Colonic mucosa (tissue), 4 donors: ENCODE measurements around the gene MMS22L. TPM values are rescaled to one million over a fixed set of nuclear protein-coding genes. Genes with fewer than 3 reads are reported as not detected.

ENCODE experiments used
- DNase-seq: peaks from one replicate; pipeline ENCODE4 v3.0.0-alpha.2; 2020
- H3K27ac ChIP-seq: fragments of 200-600 bp; one replicate; pipeline ENCODE4 v1.8.0; 2021
- H3K27me3 ChIP-seq: fragments of 200-600 bp; one replicate; pipeline ENCODE4 v1.8.0; 2021
- H3K36me3 ChIP-seq: fragments of 200-600 bp; one replicate; pipeline ENCODE4 v1.8.0; 2021
- H3K4me1 ChIP-seq: fragments of 200-600 bp; one replicate; pipeline ENCODE4 v1.8.0; 2021; ENCODE audit warnings: mild to moderate bottlenecking
- H3K4me3 ChIP-seq: fragments of 200-600 bp; one replicate; pipeline ENCODE4 v1.8.0; 2021
- H3K9ac ChIP-seq, 2 donors: one replicate each; pipeline ENCODE4 v1.7.0; 2013; ENCODE audit warnings: control low read depth in 2 of 2, low read depth in 2 of 2, low read length in 2 of 2
- H3K9me3 ChIP-seq: fragments of 200-600 bp; one replicate; pipeline ENCODE4 v1.8.0; 2021
- CTCF ChIP-seq: fragments of 200-600 bp; IDR thresholded peaks from one replicate; pipeline ENCODE4 v1.8.0; 2022; ENCODE audit warnings: antibody characterized with exemption, mild to moderate bottlenecking
- intact Hi-C: fragments of 100-400 bp; cut with DNase I; formaldehyde crosslinking; loops from one replicate; pipeline ENCODE4 v1.14.1; 2022
- total RNA-seq, 2 donors: library from RNA; stranded (reverse); fragmentation: NEBNext Ultra II Directional in 1 of 2; extraction: Animal tissue kit (Norgen Biotek cat#: 25700) in 1 of 2; gene quantifications; one replicate each; pipeline ENCODE4 v1.2.1, GENCODE V29; 2021
- donor health status: healthy.
- donor health status: DM: no; HTN: no; CAD: no.
- donor health status: DM: no; HTN: no; CAD: no.

MMS22L gene
- total RNA-seq, 2 donors from 2014 or later = 9.1 to 21.4 TPM

- no peaks in the 10 kb centered on the region for H3K9me3 ChIP-seq
- TF ChIP-seq CTCF = no peak
- no peak for DNase-seq
These were observed 132.1 kb downstream of the MMS22L start for GRCh38 chr6:97150932-97151331.

DNA sequence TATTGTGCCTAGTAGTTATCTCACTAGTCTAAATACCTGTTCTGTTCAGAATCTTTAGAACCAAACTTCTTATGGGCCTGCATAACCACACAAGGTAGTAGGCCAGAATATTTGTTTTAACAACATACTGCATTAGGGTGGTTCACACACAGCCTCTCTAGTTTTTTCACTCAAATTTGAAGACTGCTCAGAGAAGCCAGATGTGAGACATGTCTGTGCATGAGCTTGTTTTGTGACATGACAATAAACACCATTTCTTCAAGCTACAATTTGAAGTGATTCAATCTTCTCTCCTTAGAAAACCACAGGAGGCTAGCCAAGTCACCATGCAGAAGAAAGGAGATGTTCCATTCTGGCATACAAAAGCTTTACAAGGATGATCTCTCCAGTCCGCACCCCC is 135.6 kb downstream of the MMS22L start:
- Histone ChIP-seq H3K9ac (no peak overlapping the region), H3K4me3 (no peak overlapping the region), H3K9me3 (no peaks in the 10 kb centered on the region), H3K27me3 (no peaks in the 10 kb centered on the region), H3K27ac (no peak overlapping the region), H3K36me3 (no peaks in the 10 kb centered on the region), H3K4me1 (no peaks in the 10 kb centered on the region)
- DNase-seq = no peak
- TF ChIP-seq CTCF = no peak
- intact Hi-C loops = no loop called here

More at GRCh38 chr6:97150932-97151331, 132.1 kb downstream of the MMS22L start:
- Histone ChIP-seq H3K4me1 (no peaks in the 10 kb centered on the region), H3K9ac (no peak overlapping the region), H3K27ac (no peak overlapping the region), H3K4me3 (no peak overlapping the region), H3K36me3 (no peaks in the 10 kb centered on the region), H3K27me3 (no peaks in the 10 kb centered on the region)
- intact Hi-C loops = no loop called here

DNA sequence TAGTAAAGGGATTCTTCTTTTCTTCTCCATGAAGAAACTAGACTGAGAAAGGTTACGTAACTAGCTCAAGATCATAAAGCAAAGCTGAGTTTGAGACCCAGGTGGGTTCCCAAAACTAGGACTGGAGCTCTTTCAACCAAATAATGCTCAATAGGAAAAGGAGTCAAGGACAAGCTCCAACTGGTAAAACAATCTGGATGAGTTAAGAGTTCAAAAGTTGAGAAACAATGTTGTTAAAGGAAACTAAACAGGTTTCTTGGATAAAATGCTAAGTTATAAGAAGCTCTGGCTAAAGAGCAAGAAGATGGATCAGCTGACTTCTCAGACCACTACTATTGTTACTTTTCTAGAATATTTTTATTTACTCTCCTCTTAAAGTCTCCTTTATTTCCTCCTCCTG is 137.3 kb downstream of the MMS22L start:
- no peaks in the 10 kb centered on the region for H3K9me3 ChIP-seq
- no peaks in the 10 kb centered on the region for H3K4me1 ChIP-seq
- TF ChIP-seq CTCF = no peak
- H3K27ac ChIP-seq = no peak overlapping the region
- H3K9ac ChIP-seq = no peak overlapping the region
- DNase-seq = no peak
- no peak overlapping the region for H3K4me3 ChIP-seq
- no peaks in the 10 kb centered on the region for H3K36me3 ChIP-seq
- no peaks in the 10 kb centered on the region for H3K27me3 ChIP-seq
- intact Hi-C loops = no loop called here

DNA sequence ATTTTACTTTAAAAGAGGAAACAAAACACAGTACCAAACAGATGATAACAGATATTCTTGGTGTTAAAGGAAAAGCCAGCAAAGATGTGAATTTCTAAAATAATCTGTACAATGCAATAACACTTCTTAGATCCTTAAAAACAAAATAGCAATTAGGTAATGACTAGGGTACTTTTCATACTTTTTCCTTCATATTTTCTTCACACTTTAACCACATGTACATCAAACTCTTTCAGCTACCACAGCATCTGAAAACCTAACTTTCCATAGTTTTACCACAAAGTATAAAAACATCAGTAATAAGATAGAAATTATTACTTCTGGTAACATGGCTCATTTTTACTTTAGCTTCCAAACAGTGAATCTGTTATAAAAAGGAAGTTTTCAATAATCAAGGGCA is 141.3 kb downstream of the MMS22L start:
- Histone ChIP-seq H3K27ac (no peak overlapping the region), H3K9ac (no peak overlapping the region), H3K9me3 (no peaks in the 10 kb centered on the region), H3K4me3 (no peak overlapping the region), H3K4me1 (no peaks in the 10 kb centered on the region), H3K36me3 (no peaks in the 10 kb centered on the region), H3K27me3 (no peaks in the 10 kb centered on the region)
- intact Hi-C loops = no loop called here
- no peak for DNase-seq
- TF ChIP-seq CTCF = no peak

GRCh38 chr6:97138581-97138980 is 144.4 kb downstream of the MMS22L start:
- Histone ChIP-seq H3K4me1 (no peaks in the 10 kb centered on the region), H3K36me3 (no peaks in the 10 kb centered on the region), H3K9me3 (no peaks in the 10 kb centered on the region), H3K4me3 (no peak overlapping the region), H3K9ac (no peak overlapping the region), H3K27me3 (no peaks in the 10 kb centered on the region), H3K27ac (no peak overlapping the region)
- intact Hi-C loops = no loop called here
- no peak for DNase-seq
- no peak for TF ChIP-seq CTCF
